DND-41 (cell line): ENCODE measurements around the gene RGS11.

ENCODE experiments used
- ATAC-seq: fragments of 200-7000 bp; cut with Tn5 transposase; 3 replicates; pipeline ENCODE4 v1.9.1; 2021; ENCODE audit warnings: low read depth; ENCODE audit not compliant: insufficient read depth
- DNase-seq: peaks from one replicate; pipeline ENCODE4 v3.0.0-alpha.2; 2020
- H2AFZ ChIP-seq: 2 replicates; pipeline ENCODE4 v1.6.0; 2012; ENCODE audit warnings: low read depth, low read length
- H3K27ac ChIP-seq: 2 replicates; pipeline ENCODE4 v1.5.1; 2012; ENCODE audit warnings: low read length, inconsistent platforms
- H3K27me3 ChIP-seq: fragments of 200-600 bp; sonication (generic); 2 replicates; pipeline ENCODE4 v1.6.0; 2012; ENCODE audit warnings: low read length, mild to moderate bottlenecking, inconsistent platforms; ENCODE audit not compliant: insufficient read depth, poor library complexity
- H3K36me3 ChIP-seq: 2 replicates; pipeline ENCODE4 v1.5.1; 2012; ENCODE audit warnings: low read length, inconsistent platforms; ENCODE audit not compliant: insufficient read depth
- H3K4me1 ChIP-seq: 2 replicates; pipeline ENCODE4 v1.5.1; 2012; ENCODE audit warnings: mild to moderate bottlenecking, low read length; ENCODE audit not compliant: insufficient read depth
- H3K4me2 ChIP-seq: 2 replicates; pipeline ENCODE4 v1.6.0; 2012; ENCODE audit warnings: mild to moderate bottlenecking, moderate library complexity, low read length, inconsistent platforms; ENCODE audit not compliant: insufficient read depth
- H3K4me3 ChIP-seq, 2 experiments: fragments of 200-600 bp in 1 of 2; shearing (Covaris generic) in 1 of 2; 2 replicates each; pipeline ENCODE4 v1.5.1; 2012 to 2016; ENCODE audit warnings: inconsistent platforms in 2 of 2, low read length in 2 of 2, mild to moderate bottlenecking in 2 of 2, low read depth in 1 of 2, moderate library complexity in 1 of 2
- H3K79me2 ChIP-seq: 2 replicates; pipeline ENCODE4 v1.6.0; 2012; ENCODE audit warnings: low read length, inconsistent platforms; ENCODE audit not compliant: insufficient read depth
- H3K9ac ChIP-seq: 2 replicates; pipeline ENCODE4 v1.6.0; 2012; ENCODE audit warnings: low read depth, mild to moderate bottlenecking, inconsistent platforms, low read length, moderate library complexity
- H3K9me3 ChIP-seq: 2 replicates; pipeline ENCODE4 v1.5.1; 2012; ENCODE audit warnings: low read length, moderate library complexity, mild to moderate bottlenecking, inconsistent platforms; ENCODE audit not compliant: insufficient read depth, severe bottlenecking
- H4K20me1 ChIP-seq: 2 replicates; pipeline ENCODE4 v1.6.0; 2012; ENCODE audit warnings: low read length; ENCODE audit not compliant: insufficient read depth
- CTCF ChIP-seq: IDR thresholded peaks from 2 replicates; pipeline ENCODE4 v1.5.1; 2012; ENCODE audit warnings: borderline replicate concordance, low read length, moderate library complexity, mild to moderate bottlenecking; ENCODE audit not compliant: poor library complexity, severe bottlenecking; ENCODE audit errors: extremely low read depth
- EZH2 ChIP-seq: IDR thresholded peaks from 3 replicates; pipeline ENCODE4 v1.6.1; 2012; ENCODE audit warnings: borderline replicate concordance, low read depth, mild to moderate bottlenecking, moderate library complexity, low read length, inconsistent platforms; ENCODE audit not compliant: severe bottlenecking

Gene RGS11

GRCh38 chr16:317583-317982 is 41.8 kb upstream of the RGS11 start:
- Histone ChIP-seq H4K20me1 (peaks cover 83% of the 10 kb centered on the region), H3K9ac (no peak overlapping the region), H3K9me3 (no peaks in the 10 kb centered on the region), H3K4me1 (no peaks in the 10 kb centered on the region), H3K27me3 (no peaks in the 10 kb centered on the region), H3K79me2 (peaks cover 77% of the 10 kb centered on the region), H2AFZ (no peak overlapping the region), H3K4me2 (no peak overlapping the region), H3K36me3 (peaks cover 57% of the 10 kb centered on the region), H3K4me3 (no peak overlapping the region), H3K27ac (no peak overlapping the region)
- no peak for ATAC-seq
- TF ChIP-seq CTCF: no peak
- TF ChIP-seq EZH2: no peak
- DNase-seq: no peak

- no peak for ATAC-seq
- no peak overlapping the region for H3K4me2 ChIP-seq
- H3K79me2 ChIP-seq: peaks cover 72% of the 10 kb centered on the region
- H3K27ac ChIP-seq: no peak overlapping the region
- no peak for DNase-seq
- no peaks in the 10 kb centered on the region for H3K27me3 ChIP-seq
- H4K20me1 ChIP-seq: peaks cover 77% of the 10 kb centered on the region
- no peak overlapping the region for H3K9ac ChIP-seq
- no peak overlapping the region for H3K4me3 ChIP-seq
- TF ChIP-seq EZH2 (no peak), CTCF (no peak)
- H3K36me3 ChIP-seq: peaks cover 59% of the 10 kb centered on the region
- no peaks in the 10 kb centered on the region for H3K9me3 ChIP-seq
- H3K4me1 ChIP-seq: no peaks in the 10 kb centered on the region
- H2AFZ ChIP-seq: no peak overlapping the region
Observed at GRCh38 chr16:316741-317464, 41.2 kb upstream of the RGS11 start.

- no peak for TF ChIP-seq CTCF
- no peak for TF ChIP-seq EZH2
- Histone ChIP-seq H3K9me3 (no peaks in the 10 kb centered on the region), H3K9ac (no peak overlapping the region), H2AFZ (no peak overlapping the region), H3K36me3 (peaks cover 67% of the 10 kb centered on the region), H3K27ac (no peak overlapping the region), H3K4me1 (no peaks in the 10 kb centered on the region), H3K4me3 (no peak overlapping the region), H4K20me1 (peaks cover 65% of the 10 kb centered on the region), H3K27me3 (no peaks in the 10 kb centered on the region), H3K79me2 (peaks cover 59% of the 10 kb centered on the region), H3K4me2 (no peak overlapping the region)
- no peak for DNase-seq
- ATAC-seq: no peak
Observed at GRCh38 chr16:314795-315299, 39.1 kb upstream of the RGS11 start.
